B cell (primary cell): ENCODE results near the gene SPIRE1. TPM values are rescaled to one million over a fixed set of nuclear protein-coding genes. Genes with fewer than 3 reads are reported as not detected.

Source experiments
- ATAC-seq: fragments of 200-7000 bp; cut with Tn5 transposase; one replicate; pipeline ENCODE4 v1.10.0; 2021; ENCODE audit warnings: low read depth, mild to moderate bottlenecking, moderate number of reproducible peaks, moderate library complexity
- CTCF ChIA-PET: fragments of 350-600 bp; sonication (Branson Sonifier 250); formaldehyde crosslinking; loops from one replicate; lab custom pipeline; 2021; ENCODE audit warnings: antibody characterized with exemption, inconsistent platforms; lab: Charles Lee
- POLR2A ChIA-PET: fragments of 350-600 bp; sonication (Branson Sonifier 250); formaldehyde crosslinking; loops from one replicate; lab custom pipeline; 2021; ENCODE audit warnings: antibody characterized with exemption; lab: Charles Lee
- DNase-seq: peaks from one replicate; pipeline ENCODE4 v3.0.0; 2013
- H2AFZ ChIP-seq: 2 replicates; pipeline ENCODE4 v1.6.1; 2012; ENCODE audit warnings: mild to moderate bottlenecking, low read depth, low read length; ENCODE audit not compliant: insufficient read depth, poor library complexity, severe bottlenecking
- H3K27ac ChIP-seq, 2 donors: 1 replicate in 1 of 2; 2 replicates in 1 of 2; pipeline ENCODE4 v1.5.1; 2012 to 2013; ENCODE audit warnings: low read length in 2 of 2, mild to moderate bottlenecking in 2 of 2, moderate library complexity in 1 of 2
- H3K27me3 ChIP-seq, 4 experiments: fragments of 200-600 bp in 1 of 4; sonication (generic) in 1 of 4; replicated peaks in 1 of 4; 1 replicate in 2 of 4; 2 replicates in 2 of 4; pipeline versions ENCODE4 v1.6.1 to v1.7.0; 2013 to 2016; ENCODE audit warnings: low read length in 3 of 4, mild to moderate bottlenecking in 2 of 4, mixed read lengths in 1 of 4, moderate library complexity in 1 of 4; ENCODE audit not compliant: insufficient read depth in 4 of 4, control insufficient read depth in 3 of 4; ENCODE audit errors: control extremely low read depth in 1 of 4
- H3K36me3 ChIP-seq, 2 experiments: replicated peaks in 1 of 2; 1 replicate in 1 of 2; 2 replicates in 1 of 2; pipeline versions ENCODE4 v1.6.1 to v1.7.1; 2013; ENCODE audit warnings: low read length in 1 of 2; ENCODE audit not compliant: insufficient read depth in 2 of 2, control insufficient read depth in 1 of 2; ENCODE audit errors: control extremely low read depth in 1 of 2, extremely low read depth in 1 of 2
- H3K4me1 ChIP-seq, 2 donors: fragments of 200-600 bp in 1 of 2; sonication (generic) in 1 of 2; 1 replicate in 1 of 2; 2 replicates in 1 of 2; pipeline versions ENCODE4 v1.5.1 to v1.6.1; 2013 to 2017; ENCODE audit warnings: low read length in 2 of 2; ENCODE audit not compliant: control insufficient read depth in 2 of 2, insufficient read depth in 2 of 2
- H3K4me2 ChIP-seq: replicated peaks from 2 replicates; pipeline ENCODE3; 2012; ENCODE audit warnings: mild to moderate bottlenecking, low read depth, low read length; ENCODE audit not compliant: poor library complexity, severe bottlenecking
- H3K4me3 ChIP-seq, 5 experiments: fragments of 200-600 bp in 1 of 5; sonication (generic) in 1 of 5; 1 replicate in 3 of 5; 2 replicates in 2 of 5; pipeline versions ENCODE4 v1.5.1 to v1.7.0; 2011 to 2016; ENCODE audit warnings: low read length in 4 of 5, mild to moderate bottlenecking in 4 of 5, low read depth in 2 of 5, control low read depth in 1 of 5, moderate library complexity in 1 of 5; ENCODE audit not compliant: insufficient read depth in 1 of 5; ENCODE audit errors: control extremely low read depth in 1 of 5, extremely low read depth in 1 of 5
- H3K79me2 ChIP-seq: fragments of 200-600 bp; sonication (generic); one replicate; pipeline ENCODE4 v1.6.0; 2016; ENCODE audit warnings: low read length; ENCODE audit not compliant: control insufficient read depth, insufficient read depth
- H3K9ac ChIP-seq: fragments of 200-600 bp; sonication (generic); 2 replicates; pipeline ENCODE4 v1.6.1; 2017; ENCODE audit warnings: mild to moderate bottlenecking, low read length, moderate library complexity
- H3K9me3 ChIP-seq, 3 donors: one replicate each; pipeline versions ENCODE4 v1.6.1 to v1.7.1; 2013; ENCODE audit warnings: low read length in 2 of 3; ENCODE audit not compliant: control insufficient read depth in 2 of 3, insufficient read depth in 1 of 3; ENCODE audit errors: control extremely low read depth in 1 of 3
- H4K20me1 ChIP-seq: 2 replicates; pipeline ENCODE4 v1.6.0; 2012; ENCODE audit warnings: mild to moderate bottlenecking, low read length; ENCODE audit not compliant: insufficient read depth, control insufficient read depth, poor library complexity, severe bottlenecking
- H3K27ac Mint-ChIP-seq: one replicate; pipeline ENCODE4 v1.8.0; 2021; ENCODE audit warnings: mixed read lengths
- H3K27me3 Mint-ChIP-seq: one replicate; pipeline ENCODE4 v1.8.0; 2021; ENCODE audit warnings: mixed read lengths
- H3K4me1 Mint-ChIP-seq: one replicate; pipeline ENCODE4 v1.8.0; 2021; ENCODE audit warnings: mixed read lengths
- H3K4me3 Mint-ChIP-seq: one replicate; pipeline ENCODE4 v1.8.0; 2021; ENCODE audit warnings: mixed read lengths
- H3K9me3 Mint-ChIP-seq: one replicate; pipeline ENCODE4 v1.8.0; 2022; ENCODE audit warnings: mixed read lengths; ENCODE audit not compliant: insufficient read depth
- CTCF ChIP-seq: fragments of 200-600 bp; IDR thresholded peaks from one replicate; pipeline ENCODE4 v1.8.0; 2022; ENCODE audit warnings: antibody characterized with exemption, mild to moderate bottlenecking
- EZH2 ChIP-seq: IDR thresholded peaks from 2 replicates; pipeline ENCODE4 v1.6.1; 2012; ENCODE audit warnings: borderline replicate concordance, low read depth, mild to moderate bottlenecking, moderate library complexity, low read length; ENCODE audit not compliant: insufficient read depth, poor library complexity, severe bottlenecking
- WGBS: methylation state at CpG from one replicate; pipeline ENCODE4 v1.1.5; 2013; ENCODE audit warnings: missing lambda C conversion rate; ENCODE audit not compliant: insufficient coverage; 5-methylcytosine and 5-hydroxymethylcytosine counted together
- intact Hi-C: fragments of 100-400 bp; cut with micrococcal nuclease; formaldehyde crosslinking; loops from one replicate; pipeline ENCODE4 v1.10.0; 2022
- polyA plus RNA-seq: library from polyadenylated mRNA; depleted of rRNA; stranded (reverse); fragments of >200 nt; gene quantifications from 2 replicates; pipeline ENCODE4 v1.2.3, GENCODE V29; 2012
- small RNA-seq: library from RNA; depleted of rRNA; stranded (forward); fragments of <200 nt; gene quantifications from one replicate; pipeline ENCODE3, GENCODE V24; 2012; ENCODE audit warnings: low replicate concordance, low read depth; ENCODE audit not compliant: insufficient read length
- total RNA-seq, 2 donors: library from RNA; stranded (reverse); fragments of 120-200 nt in 1 of 2; gene quantifications; 1 replicate in 1 of 2; 2 replicates in 1 of 2; pipeline versions ENCODE4 v1.2.3 to v1.2.4, GENCODE V29; 2013 to 2022

SPIRE1 gene
- total and polyA plus RNA-seq, 2 donors (not counting 1 experiment from before 2014, with no cell fraction given) = 0.22 to 4.0 TPM

GRCh38 chr18:12397793-12398192 is 260.1 kb downstream of the SPIRE1 start:
- no peak for ATAC-seq
- TF ChIP-seq EZH2 = no peak
- TF ChIP-seq CTCF = no peak
- no peaks in the 10 kb centered on the region for H3K36me3 ChIP-seq
- no peak overlapping the region for H3K27ac ChIP-seq
- H3K27ac Mint-ChIP-seq = no peak overlapping the region
- H3K4me1 Mint-ChIP-seq = no peaks in the 10 kb centered on the region
- H3K9ac ChIP-seq = no peak overlapping the region
- ChIA-PET POLR2A (no interaction called here), CTCF (interaction anchor here (1.1 kb wide), 1 partner anchor 8 kb away, joined by 3 read pairs; no protein-coding TSS in a partner anchor)
- no peaks in the 10 kb centered on the region for H3K9me3 Mint-ChIP-seq
- H3K4me3 Mint-ChIP-seq = no peak overlapping the region
- no peak overlapping the region for H2AFZ ChIP-seq
- peaks cover 0 to 2% (median 0%) of the 10 kb centered on the region in 3 donors for H3K9me3 ChIP-seq
- no peak for DNase-seq
- intact Hi-C loops = no loop called here
- H3K4me1 ChIP-seq = no peaks in the 10 kb centered on the region
- peaks cover 40% of the 10 kb centered on the region for H3K27me3 Mint-ChIP-seq
- peaks cover 0 to 11% (median 5%) of the 10 kb centered on the region in 4 experiments for H3K27me3 ChIP-seq
- H3K79me2 ChIP-seq = no peaks in the 10 kb centered on the region
- no peaks in the 10 kb centered on the region for H4K20me1 ChIP-seq
- H3K4me3 ChIP-seq = no peak overlapping the region
- 90% methylated on average over 6 of the region's 6 CpGs for WGBS
- no peak overlapping the region for H3K4me2 ChIP-seq

GRCh38 chr18:12397254-12397653 is 260.7 kb downstream of the SPIRE1 start:
- peaks cover 38% of the 10 kb centered on the region for H3K27me3 Mint-ChIP-seq
- DNase-seq = no peak
- H3K9me3 Mint-ChIP-seq = no peaks in the 10 kb centered on the region
- Histone ChIP-seq H3K79me2 (no peaks in the 10 kb centered on the region), H3K4me3 (no peak overlapping the region), H3K9me3 (peaks cover 0 to 2% (median 0%) of the 10 kb centered on the region in 3 donors), H3K27ac (no peak overlapping the region), H4K20me1 (no peaks in the 10 kb centered on the region), H3K27me3 (peaks cover 0 to 7% (median 2%) of the 10 kb centered on the region in 4 experiments), H3K9ac (no peak overlapping the region), H3K4me1 (no peaks in the 10 kb centered on the region), H3K36me3 (no peaks in the 10 kb centered on the region), H2AFZ (no peak overlapping the region), H3K4me2 (no peak overlapping the region)
- no peak for ATAC-seq
- WGBS = 94% methylated on average over 8 of the region's 9 CpGs
- CTCF ChIA-PET = no interaction called here
- H3K27ac Mint-ChIP-seq = no peak overlapping the region
- no peak overlapping the region for H3K4me3 Mint-ChIP-seq
- intact Hi-C loops = no loop called here
- H3K4me1 Mint-ChIP-seq = no peaks in the 10 kb centered on the region
- TF ChIP-seq CTCF (no peak), EZH2 (no peak)
- POLR2A ChIA-PET = no interaction called here

Small RNA genes within 50 kb of the gene (small RNA-seq; reads per million reads assigned to genes)
- not detected for gene RNU7-129P

Other genes starting within 250 kb of the SPIRE1 start
- gene CEP76, start 44.6 kb upstream of the SPIRE1 start, total RNA-seq = 10.0 and 12.6 TPM in 2 replicates
- gene CEP76, start 44.6 kb upstream of the SPIRE1 start, polyA plus RNA-seq = 5.3 and 7.4 TPM in 2 replicates
- gene PSMG2, start 44.9 kb upstream of the SPIRE1 start, total RNA-seq = 61.2 and 64.1 TPM in 2 replicates
- gene PSMG2, start 44.9 kb upstream of the SPIRE1 start, polyA plus RNA-seq = 30.4 and 31.8 TPM in 2 replicates
- 64.8 and 75.5 TPM in 2 replicates for gene PTPN2, start 226.1 kb upstream of the SPIRE1 start, total RNA-seq
- 41.2 and 62.4 TPM in 2 replicates for gene PTPN2, start 226.1 kb upstream of the SPIRE1 start, polyA plus RNA-seq